ENCODE results near the gene DUSP2.

DNA sequence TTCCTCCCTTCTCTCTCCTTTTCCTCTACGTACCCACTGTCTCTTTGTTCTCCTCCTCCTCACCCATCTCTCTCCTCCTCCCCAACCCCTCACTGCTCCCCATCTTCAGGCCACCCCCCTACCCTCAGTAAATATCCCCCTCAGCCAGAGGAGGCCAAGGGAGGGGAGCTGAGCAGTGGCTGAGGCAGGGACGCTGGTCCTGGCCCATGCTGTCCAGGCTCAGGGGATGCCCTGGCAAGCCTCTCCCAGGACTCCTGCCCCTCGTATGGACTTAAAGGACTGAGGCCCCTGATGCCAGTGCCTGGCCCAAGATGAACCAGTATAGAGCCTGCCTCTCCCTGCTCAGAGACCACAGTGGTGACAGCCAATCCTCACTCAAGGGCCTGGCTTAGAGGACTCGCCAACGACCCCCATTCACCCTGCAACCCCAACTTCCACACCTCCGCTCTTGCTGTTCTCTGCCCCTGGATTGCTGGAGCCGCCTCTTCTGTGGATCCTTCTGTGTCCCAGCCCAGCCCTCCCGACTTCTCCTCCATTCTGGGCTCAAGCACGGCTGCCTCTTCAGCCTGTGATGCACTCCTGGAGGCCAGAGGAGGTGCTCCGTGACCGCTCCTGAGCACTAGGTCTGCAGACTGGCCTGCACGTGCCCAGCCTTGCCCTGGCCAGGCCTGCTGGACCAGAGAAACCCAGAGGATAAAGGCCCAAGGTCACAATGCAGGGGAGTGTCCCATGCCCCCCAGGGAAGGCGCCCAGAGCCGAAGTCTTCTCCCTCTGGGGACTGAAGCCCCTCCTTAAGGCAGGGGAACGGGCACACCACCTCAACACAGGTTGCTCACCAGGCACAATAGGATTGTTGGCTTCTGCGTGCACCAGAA is 9.5 kb upstream of the DUSP2 start:
- TF ChIP-seq POLR2AphosphoS5 (IDR thresholded peaks at IDR 0.05; ENCODE audit: low read depth, low read length), result no peak
- TF ChIP-seq, protein P1, sequence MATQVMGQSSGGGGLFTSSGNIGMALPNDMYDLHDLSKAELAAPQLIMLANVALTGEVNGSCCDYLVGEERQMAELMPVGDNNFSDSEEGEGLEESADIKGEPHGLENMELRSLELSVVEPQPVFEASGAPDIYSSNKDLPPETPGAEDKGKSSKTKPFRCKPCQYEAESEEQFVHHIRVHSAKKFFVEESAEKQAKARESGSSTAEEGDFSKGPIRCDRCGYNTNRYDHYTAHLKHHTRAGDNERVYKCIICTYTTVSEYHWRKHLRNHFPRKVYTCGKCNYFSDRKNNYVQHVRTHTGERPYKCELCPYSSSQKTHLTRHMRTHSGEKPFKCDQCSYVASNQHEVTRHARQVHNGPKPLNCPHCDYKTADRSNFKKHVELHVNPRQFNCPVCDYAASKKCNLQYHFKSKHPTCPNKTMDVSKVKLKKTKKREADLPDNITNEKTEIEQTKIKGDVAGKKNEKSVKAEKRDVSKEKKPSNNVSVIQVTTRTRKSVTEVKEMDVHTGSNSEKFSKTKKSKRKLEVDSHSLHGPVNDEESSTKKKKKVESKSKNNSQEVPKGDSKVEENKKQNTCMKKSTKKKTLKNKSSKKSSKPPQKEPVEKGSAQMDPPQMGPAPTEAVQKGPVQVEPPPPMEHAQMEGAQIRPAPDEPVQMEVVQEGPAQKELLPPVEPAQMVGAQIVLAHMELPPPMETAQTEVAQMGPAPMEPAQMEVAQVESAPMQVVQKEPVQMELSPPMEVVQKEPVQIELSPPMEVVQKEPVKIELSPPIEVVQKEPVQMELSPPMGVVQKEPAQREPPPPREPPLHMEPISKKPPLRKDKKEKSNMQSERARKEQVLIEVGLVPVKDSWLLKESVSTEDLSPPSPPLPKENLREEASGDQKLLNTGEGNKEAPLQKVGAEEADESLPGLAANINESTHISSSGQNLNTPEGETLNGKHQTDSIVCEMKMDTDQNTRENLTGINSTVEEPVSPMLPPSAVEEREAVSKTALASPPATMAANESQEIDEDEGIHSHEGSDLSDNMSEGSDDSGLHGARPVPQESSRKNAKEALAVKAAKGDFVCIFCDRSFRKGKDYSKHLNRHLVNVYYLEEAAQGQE (IDR thresholded peaks at IDR 0.05; ENCODE audit: insufficient read depth in 1 of 2, low read depth in 2 of 2, low read length in 2 of 2), result no peak
- TF ChIP-seq TAF1 (IDR thresholded peaks at IDR 0.05; ENCODE audit: borderline replicate concordance, insufficient read depth, low read length), result no peak
- TF ChIP-seq FOXP2 (optimal IDR thresholded peaks at IDR 0.05; ENCODE audit: borderline replicate concordance, extremely low read depth, extremely low read length, insufficient read depth), result no peak
- no peak for TF ChIP-seq SIN3A (IDR thresholded peaks at IDR 0.05; ENCODE audit: borderline replicate concordance, insufficient read depth, low read length)
